HPDE6-E6E7 (cell line): ENCODE data around the gene GPR39.

Source experiments
- DNase-seq: peaks from one replicate; pipeline ENCODE4 v3.0.0; 2011; ENCODE audit warnings: missing footprints; ENCODE audit errors: extremely low spot score

Gene GPR39

GRCh38 chr2:132566379-132566778 lies 149.8 kb downstream of the GPR39 start:
- no peak for DNase-seq

GRCh38 chr2:132567682-132568081 lies 151.1 kb downstream of the GPR39 start:
- DNase-seq: no peak

GRCh38 chr2:132568656-132569055 lies 152.1 kb downstream of the GPR39 start:
- DNase-seq: no peak

DNA sequence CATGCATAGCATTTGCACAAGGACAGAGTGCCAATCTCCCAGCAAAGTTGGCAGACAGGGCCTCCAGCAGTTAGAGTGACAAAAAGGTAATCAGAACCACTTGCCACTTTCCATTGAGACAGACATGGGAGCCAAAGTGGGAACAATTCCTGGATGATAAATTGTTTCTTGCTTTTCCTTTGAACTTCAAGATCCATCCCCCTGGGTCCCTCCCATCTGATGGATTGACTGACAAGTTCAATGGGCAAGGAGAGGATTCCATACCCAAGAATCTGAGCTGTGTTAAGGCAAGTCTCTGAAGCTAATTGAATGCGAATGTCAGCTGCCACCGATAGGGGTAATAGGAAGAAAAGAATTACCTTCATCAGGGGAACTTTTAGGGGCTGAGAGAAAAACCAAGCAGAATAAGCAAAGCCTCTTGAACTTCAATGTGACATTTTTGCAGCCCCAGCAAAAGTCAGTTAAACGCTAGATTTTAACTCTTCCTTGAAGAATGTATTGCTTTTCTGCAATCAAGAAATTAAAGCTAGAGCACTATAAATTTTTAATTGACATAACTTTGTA lies 156.9 kb downstream of the GPR39 start:
- DNase-seq: no peak

GRCh38 chr2:132577686-132578085 lies 161.1 kb downstream of the GPR39 start:
- no peak for DNase-seq

- no peak for DNase-seq
These were observed 165.0 kb downstream of the GPR39 start for GRCh38 chr2:132581591-132581990.

DNA sequence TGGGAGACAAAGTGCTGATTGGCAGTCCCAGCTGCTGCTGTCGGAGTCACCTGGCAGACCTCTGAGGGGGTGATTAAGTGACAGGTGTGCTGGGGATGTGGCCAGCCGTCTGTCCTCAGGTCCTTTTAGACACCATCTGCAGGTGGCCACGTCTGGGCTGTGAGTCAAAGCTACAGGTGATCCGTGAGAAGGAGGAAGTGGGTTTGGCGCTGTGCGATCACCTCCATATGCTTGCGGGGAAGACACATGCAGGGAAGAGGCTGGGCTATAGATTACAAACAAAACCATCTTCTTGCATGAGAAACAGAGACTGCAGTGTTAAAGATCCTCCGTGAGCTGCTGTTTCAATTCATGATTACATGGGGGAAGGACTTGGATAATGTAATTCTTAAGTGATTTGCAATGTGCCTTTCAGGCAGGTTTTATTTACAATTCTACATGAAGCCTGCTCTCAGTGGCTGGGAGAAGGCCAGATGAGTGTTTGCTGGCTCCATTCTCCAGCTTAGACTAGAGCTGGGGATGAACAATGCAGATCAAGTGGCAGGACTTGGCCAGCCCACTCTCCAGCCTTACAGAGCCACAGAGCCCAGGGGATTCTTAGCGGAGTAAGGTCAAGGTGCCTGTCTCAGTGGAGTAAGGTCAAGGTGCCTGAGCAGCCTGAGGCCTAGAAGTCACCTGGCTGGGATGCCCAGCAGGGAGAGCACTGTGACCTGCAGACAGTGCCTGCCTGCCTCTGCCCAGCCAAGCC lies 165.6 kb downstream of the GPR39 start:
- DNase-seq: peak; percentile 35

DNA sequence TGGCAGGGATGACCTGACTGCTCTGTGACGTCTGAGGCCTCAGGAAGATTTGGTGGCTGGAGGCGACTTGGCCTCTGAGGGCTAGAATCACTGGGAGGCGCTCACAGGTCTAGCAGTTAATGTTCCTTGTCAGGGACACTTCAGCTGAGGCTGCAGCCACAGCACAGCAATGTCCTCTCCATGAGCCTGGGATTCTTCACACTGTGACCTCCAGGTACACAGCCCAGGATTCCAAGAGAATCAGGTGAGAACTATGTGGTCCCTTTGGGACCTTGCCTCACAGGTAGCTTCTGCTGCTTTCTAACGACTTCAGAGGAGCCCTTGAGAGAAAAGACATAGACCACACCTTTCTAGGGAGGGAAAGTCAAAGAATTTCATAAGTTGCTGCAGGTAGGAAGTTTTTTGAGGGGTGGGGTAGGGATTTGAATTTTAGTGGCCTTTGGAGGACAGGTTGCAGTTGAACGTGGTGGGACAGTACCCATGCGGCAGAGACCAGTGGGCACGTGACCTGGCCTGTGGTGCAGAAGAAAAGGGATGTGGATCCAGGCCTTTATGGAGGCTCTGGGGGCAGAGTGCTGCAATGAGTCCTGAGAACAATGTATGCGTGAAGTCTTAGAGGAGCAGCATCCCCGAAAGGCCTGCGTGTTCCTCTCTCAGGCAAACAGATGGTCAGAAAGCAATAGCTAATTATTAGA lies 167.2 kb downstream of the GPR39 start:
- no peak for DNase-seq

DNA sequence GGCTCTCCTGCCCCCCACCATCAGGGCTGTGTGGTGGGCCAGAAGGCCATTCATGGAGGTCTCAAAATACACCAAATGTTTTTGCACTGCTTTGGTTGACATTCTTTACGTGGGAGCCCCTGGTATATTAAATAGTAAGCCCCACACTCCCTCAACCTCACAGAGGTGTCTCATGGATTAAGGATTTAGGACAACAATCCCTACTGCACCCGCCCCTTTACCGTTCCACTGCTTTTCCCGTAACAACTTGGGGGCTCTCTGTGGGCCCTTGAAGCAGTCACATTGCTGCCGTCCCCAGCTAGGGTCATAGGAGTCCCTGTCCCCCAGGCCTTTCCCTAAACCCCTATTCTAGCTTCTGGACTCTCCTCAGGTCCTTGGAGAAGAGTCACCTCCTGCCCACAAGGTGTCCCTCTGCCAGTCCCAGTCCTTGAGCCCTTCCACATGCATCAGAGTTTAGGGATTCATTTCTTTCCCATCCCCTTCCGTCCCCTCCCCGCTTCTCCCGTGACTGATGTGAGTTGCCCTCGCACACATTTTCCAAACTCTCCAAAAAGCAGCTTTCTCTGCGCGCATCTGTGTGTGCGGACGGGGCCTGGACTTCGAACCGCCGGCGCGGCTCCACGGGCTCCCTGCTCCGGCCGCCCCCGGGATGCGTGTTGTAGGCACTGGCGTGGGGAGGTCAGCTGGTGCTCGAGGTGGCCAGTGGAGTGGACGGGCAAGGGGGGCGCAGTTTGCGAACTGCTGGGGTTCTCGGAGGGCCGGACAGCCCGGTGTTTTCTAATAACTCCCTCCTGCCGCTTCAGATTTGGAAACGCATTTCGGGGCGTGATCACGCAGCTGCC lies 168.6 kb downstream of the GPR39 start:
- no peak for DNase-seq

DNA sequence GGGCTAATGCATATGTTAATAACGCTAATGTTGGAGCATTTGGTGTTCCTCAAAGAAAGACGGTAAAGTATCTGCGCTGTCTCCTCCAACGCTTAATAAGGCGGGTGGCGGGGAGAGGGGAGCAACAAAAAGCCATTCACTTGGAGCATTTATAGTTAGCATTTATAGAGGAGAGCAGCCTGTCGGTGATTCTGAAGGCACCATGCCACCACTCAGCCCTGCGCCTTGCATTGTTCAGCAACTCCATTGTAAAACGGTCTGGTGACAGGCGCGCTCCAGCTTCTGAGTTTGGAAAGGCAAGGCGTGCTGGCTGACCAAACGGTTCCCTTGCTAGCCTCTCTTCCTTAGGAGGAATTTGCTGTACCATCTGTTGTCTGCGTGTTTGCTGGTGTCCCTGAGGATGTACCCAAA lies 169.5 kb downstream of the GPR39 start:
- DNase-seq: no peak

GRCh38 chr2:132586835-132587234 lies 170.2 kb downstream of the GPR39 start:
- no peak for DNase-seq

- no peak for DNase-seq
These were observed 172.0 kb downstream of the GPR39 start for GRCh38 chr2:132588576-132588975.

GRCh38 chr2:132589111-132589830 lies 172.7 kb downstream of the GPR39 start:
- no peak for DNase-seq

DNA sequence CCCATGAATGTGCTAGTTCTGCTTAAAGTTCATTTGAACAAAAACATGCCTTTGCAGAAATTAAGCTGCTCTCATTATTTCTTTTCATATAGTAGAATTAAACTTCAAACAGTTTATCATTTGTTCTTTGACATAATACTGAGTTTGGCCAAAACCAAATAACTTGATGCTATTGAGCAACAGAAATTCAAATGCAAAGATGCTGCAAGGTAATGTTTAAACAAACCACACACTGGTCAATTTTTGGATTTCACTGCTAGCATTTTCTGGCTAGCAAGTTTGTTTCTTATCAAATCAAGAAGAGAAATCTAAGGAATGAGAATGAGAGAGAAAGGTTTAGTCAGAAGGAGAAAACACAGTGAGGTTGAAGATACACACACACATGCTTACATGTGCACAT lies 173.4 kb downstream of the GPR39 start:
- no peak for DNase-seq

GRCh38 chr2:132593171-132593570 lies 176.6 kb downstream of the GPR39 start:
- no peak for DNase-seq

- no peak for DNase-seq
These were observed 178.6 kb downstream of the GPR39 start for GRCh38 chr2:132595186-132595585.

DNA sequence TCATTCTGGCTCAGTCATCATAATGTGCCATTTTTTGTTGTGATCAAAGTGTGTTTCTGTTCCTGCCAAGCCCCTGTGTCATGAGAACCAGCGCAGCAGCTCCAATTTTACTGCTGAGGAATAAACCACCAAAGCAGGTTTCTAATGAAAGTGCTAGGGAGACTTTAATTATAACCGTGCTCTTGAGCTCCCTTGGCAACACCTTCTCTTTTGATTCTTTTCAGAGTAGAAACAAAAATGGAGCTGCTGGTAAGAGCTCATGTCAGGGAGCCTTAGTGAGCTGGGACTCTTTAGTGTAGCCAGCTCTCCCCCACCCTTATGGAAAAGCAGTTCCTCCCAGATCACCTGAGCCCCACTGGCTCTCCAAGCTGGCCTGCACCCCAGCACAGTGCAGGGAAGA lies 179.1 kb downstream of the GPR39 start:
- no peak for DNase-seq

GRCh38 chr2:132597166-132597565 lies 180.6 kb downstream of the GPR39 start:
- DNase-seq: no peak

- DNase-seq: no peak
These were observed 181.2 kb downstream of the GPR39 start for GRCh38 chr2:132597831-132598230.

DNA sequence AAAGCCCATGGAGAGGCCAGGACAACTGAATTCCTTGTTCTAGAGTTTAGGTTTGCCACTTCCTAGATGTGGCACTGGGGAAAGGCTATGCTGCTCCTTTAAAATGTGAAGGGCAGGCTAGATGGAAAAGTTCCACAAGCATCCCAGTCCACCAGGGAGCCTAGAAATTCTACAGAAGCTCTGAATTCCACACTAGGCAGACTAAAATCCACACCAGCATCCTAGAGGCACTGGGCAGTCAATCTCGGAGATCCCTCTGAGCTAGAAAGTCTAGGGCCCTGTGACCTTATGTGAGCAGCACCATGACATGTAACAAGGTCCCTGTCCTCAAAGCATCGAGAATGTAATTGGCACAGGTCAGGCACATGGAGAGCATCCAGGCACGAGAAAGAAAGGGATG lies 181.9 kb downstream of the GPR39 start:
- DNase-seq: no peak

GRCh38 chr2:132599556-132599955 lies 183.0 kb downstream of the GPR39 start:
- no peak for DNase-seq

DNA sequence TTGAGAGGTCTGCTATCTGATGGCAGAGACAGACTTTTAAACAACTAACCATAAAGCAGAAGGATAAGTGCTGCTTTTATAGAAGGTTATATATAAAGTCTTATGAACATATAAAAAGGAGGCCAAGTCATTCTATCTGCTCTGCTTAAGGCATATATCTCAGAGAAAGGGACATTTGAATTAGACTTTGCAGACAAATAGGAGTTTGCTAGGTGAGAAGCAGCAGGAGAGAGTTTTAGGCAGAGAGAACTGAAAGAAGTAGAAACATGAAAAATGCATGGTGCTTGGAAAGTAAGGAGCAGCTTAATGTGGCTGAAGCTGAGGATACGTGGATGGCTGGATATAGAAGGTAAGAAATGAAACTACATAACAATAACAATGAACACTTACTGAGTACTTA lies 188.0 kb downstream of the GPR39 start:
- DNase-seq: no peak
